Hepatocyte (in vitro differentiated cells): ENCODE data around the gene MICAL2.

Experiments
- CTCF ChIP-seq: fragments of 200-600 bp; sonication (generic); IDR thresholded peaks from 2 replicates; pipeline ENCODE4 v1.5.1; 2016; ENCODE audit warnings: antibody characterized with exemption, mild to moderate bottlenecking; ENCODE audit not compliant: poor library complexity
- EZH2 ChIP-seq: fragments of 200-600 bp; sonication (generic); IDR thresholded peaks from 2 replicates; pipeline ENCODE4 v1.6.1; 2016; ENCODE audit warnings: antibody characterized with exemption, mild to moderate bottlenecking, borderline replicate concordance
- EZH2phosphoT487 ChIP-seq: fragments of 200-600 bp; sonication (generic); IDR thresholded peaks from one replicate; pipeline ENCODE4 v1.6.1; 2018; ENCODE audit warnings: antibody characterized with exemption, mild to moderate bottlenecking, low read depth, moderate library complexity; ENCODE audit not compliant: unreplicated experiment, severe bottlenecking

GRCh38 chr11:12220305-12220704 is 109.9 kb downstream of the MICAL2 start:
- TF ChIP-seq EZH2, result no peak
- no peak for TF ChIP-seq CTCF
- no peak for TF ChIP-seq EZH2phosphoT487
